ENCODE data around the gene PHACTR4.

- TF ChIP-seq CTCF (IDR thresholded peaks at IDR 0.05; ENCODE audit: low read depth, low read length) (no peak), EZH2phosphoT487 (IDR thresholded peaks at IDR 0.05; ENCODE audit: low read depth) (no peak)
Observed at GRCh38 chr1:28517649-28517999, 148.1 kb downstream of the PHACTR4 start.

All from OCI-LY3 (cell line).